ENCODE results near the gene CAPN15. TPM values are rescaled to one million over a fixed set of nuclear protein-coding genes. Genes with fewer than 3 reads are reported as not detected.

CAPN15 gene
- total RNA-seq, 1 experiment from 2014 or later = 76.4 TPM

GRCh38 chr16:505479-506245 is 21.9 kb upstream of the CAPN15 start:
- no peak overlapping the region for H2BK20ac ChIP-seq (ENCODE audit: low read depth, low read length, poor library complexity, severe bottlenecking)
- Mint-ChIP-seq H3K4me1 (peaks cover 0 to 3% of the 10 kb centered on the region in 2 experiments; a peak in 3 of 4 replicates), H3K36me3 (ENCODE audit: insufficient read depth in 1 of 3, low read depth in 3 of 3) (peaks cover 4 to 12% (median 9%) of the 10 kb centered on the region in 3 experiments), H3K27me3 (ENCODE audit: low read depth) (no peaks in the 10 kb centered on the region; the same call in 1 of the 2 replicates), H3K4me3 (no peak overlapping the region), H3K27ac (peak overlapping the region in 2 of 3 experiments; percentile 50 to 93; a peak in 2 of 7 replicates), H3K9me3 (no peaks in the 10 kb centered on the region)
- no peak overlapping the region for H3K18ac ChIP-seq (ENCODE audit: insufficient read length, low read depth, low read length)
- no peak overlapping the region for H4K91ac ChIP-seq (ENCODE audit: insufficient read length, low read depth, low read length)
- peak; percentile 65 for DNase-seq
- no peak overlapping the region for H3K27ac ChIP-seq (ENCODE audit: insufficient read length, low read depth, low read length)
- H3K56ac ChIP-seq (ENCODE audit: insufficient read length, low read depth, low read length) = no peak overlapping the region
- no peak overlapping the region for H2BK5ac ChIP-seq (ENCODE audit: insufficient read length, low read length)
- no peak overlapping the region for H3K4me2 ChIP-seq (ENCODE audit: insufficient read depth, insufficient read length, low read length)
- no peaks in the 10 kb centered on the region for H3K23me2 ChIP-seq (ENCODE audit: insufficient read length, low read depth, low read length, poor library complexity, severe bottlenecking)
- no peak overlapping the region for H4K8ac ChIP-seq (replicated peaks; ENCODE audit: insufficient read length, low read depth, low read length)
- H3T11ph ChIP-seq (ENCODE audit: low read length) = no peak overlapping the region
- no CpG with 5 or more reads among the region's 33 CpGs for WGBS (ENCODE audit: extremely low coverage, insufficient read length, low lambda C conversion rate)
- no peaks in the 10 kb centered on the region for H3K4me1 ChIP-seq (ENCODE audit: insufficient read depth, low read length)
- H2BK15ac ChIP-seq (ENCODE audit: low read depth, low read length) = no peak overlapping the region
- H2BK12ac ChIP-seq (ENCODE audit: insufficient read length, low read depth, low read length) = no peak overlapping the region
- no peak overlapping the region for H3K14ac ChIP-seq (ENCODE audit: insufficient read depth, low read length)
- no peaks in the 10 kb centered on the region for H4K20me1 ChIP-seq (ENCODE audit: control insufficient read depth, insufficient read depth, insufficient read length)
- H3K79me1 ChIP-seq (ENCODE audit: insufficient read depth, low read depth, low read length, poor library complexity, severe bottlenecking) = no peaks in the 10 kb centered on the region
- no peak overlapping the region for H3K4ac ChIP-seq (ENCODE audit: low read depth, low read length)
- H3K23ac ChIP-seq (ENCODE audit: insufficient read length, low read depth, low read length) = no peak overlapping the region
- no peak overlapping the region for H2BK120ac ChIP-seq (ENCODE audit: low read depth, low read length, poor library complexity, severe bottlenecking)
- no peaks in the 10 kb centered on the region for H3K9me3 ChIP-seq (ENCODE audit: control insufficient read depth, low read depth, low read length)
- H2AFZ ChIP-seq (ENCODE audit: low read length) = no peak overlapping the region
- H3K79me2 ChIP-seq (ENCODE audit: insufficient read depth, low read length) = no peaks in the 10 kb centered on the region
- H2AK5ac ChIP-seq (ENCODE audit: insufficient read length, low read length) = no peak overlapping the region
- H3K9ac ChIP-seq (ENCODE audit: extremely low read depth, insufficient read length, low read length) = no peak overlapping the region
- 0 out of 3 replicates have a peak, but pooled peaks have one; percentile 22 for TF ChIP-seq CTCF (conservative IDR thresholded peaks at IDR 0.05)
- no peak overlapping the region for H4K5ac ChIP-seq (ENCODE audit: insufficient read length, low read depth, low read length)
- no peaks in the 10 kb centered on the region for H3K27me3 ChIP-seq (ENCODE audit: insufficient read depth, low read length)

All from H9 (cell line).